ENCODE data around the gene GK2. TPM values are rescaled to one million over a fixed set of nuclear protein-coding genes. Genes with fewer than 3 reads are reported as not detected.

GK2 gene
- total and polyA plus RNA-seq, 2 experiments from 2014 or later: not detected

GRCh38 chr4:79425586-79425985 lies 17.6 kb upstream of the GK2 start:
- no peaks in the 10 kb centered on the region for H3K27me3 ChIP-seq
- no peak for DNase-seq (ENCODE audit: low spot score)
- H3K36me3 ChIP-seq (replicated peaks; ENCODE audit: insufficient read depth, low read depth): no peaks in the 10 kb centered on the region
- no peak overlapping the region for H3K4me2 ChIP-seq
- H3K27ac ChIP-seq: no peak overlapping the region
- TF ChIP-seq EZH2phosphoT487 (IDR thresholded peaks at IDR 0.05; ENCODE audit: low read depth, severe bottlenecking, unreplicated experiment) (no peak), EZH2 (IDR thresholded peaks at IDR 0.05; ENCODE audit: borderline replicate concordance) (no peak)
- no peaks in the 10 kb centered on the region for H3K9me3 ChIP-seq (ENCODE audit: low read depth)
- H3K4me1 ChIP-seq (ENCODE audit: insufficient read depth): no peaks in the 10 kb centered on the region
- no peak overlapping the region for H2AFZ ChIP-seq
- H3K79me2 ChIP-seq: no peaks in the 10 kb centered on the region
- no peaks in the 10 kb centered on the region for H4K20me1 ChIP-seq (ENCODE audit: insufficient read depth, poor library complexity, severe bottlenecking)
- WGBS (ENCODE audit: low lambda C conversion rate, missing lambda C conversion rate): 89% methylated on average over 1 of the region's 1 CpG
- no peaks in the 10 kb centered on the region for H3K9me2 ChIP-seq (replicated peaks; ENCODE audit: insufficient read depth)
- no peak overlapping the region for H3K4me3 ChIP-seq

GRCh38 chr4:79421483-79421882 lies 13.5 kb upstream of the GK2 start:
- Histone ChIP-seq H3K27ac (no peak overlapping the region), H3K27me3 (no peaks in the 10 kb centered on the region), H3K4me1 (ENCODE audit: insufficient read depth) (no peaks in the 10 kb centered on the region), H2AFZ (no peak overlapping the region), H4K20me1 (ENCODE audit: insufficient read depth, poor library complexity, severe bottlenecking) (no peaks in the 10 kb centered on the region), H3K9me3 (ENCODE audit: low read depth) (no peaks in the 10 kb centered on the region), H3K4me2 (no peak overlapping the region), H3K79me2 (no peaks in the 10 kb centered on the region), H3K36me3 (replicated peaks; ENCODE audit: insufficient read depth, low read depth) (no peaks in the 10 kb centered on the region), H3K9me2 (replicated peaks; ENCODE audit: insufficient read depth) (no peaks in the 10 kb centered on the region), H3K4me3 (no peak overlapping the region)
- DNase-seq (ENCODE audit: low spot score): no peak
- 80% methylated on average over 2 of the region's 2 CpGs for WGBS (ENCODE audit: low lambda C conversion rate, missing lambda C conversion rate)
- no peak for TF ChIP-seq EZH2 (IDR thresholded peaks at IDR 0.05; ENCODE audit: borderline replicate concordance)
- TF ChIP-seq EZH2phosphoT487 (IDR thresholded peaks at IDR 0.05; ENCODE audit: low read depth, severe bottlenecking, unreplicated experiment): no peak
- TF ChIP-seq CTCF (IDR thresholded peaks at IDR 0.05; ENCODE audit: poor library complexity): no peak

- H3K79me2 ChIP-seq: no peaks in the 10 kb centered on the region
- no peak overlapping the region for H3K4me2 ChIP-seq
- no peak overlapping the region for H2AFZ ChIP-seq
- H3K4me3 ChIP-seq: no peak overlapping the region
- no peaks in the 10 kb centered on the region for H3K36me3 ChIP-seq (replicated peaks; ENCODE audit: insufficient read depth, low read depth)
- no peaks in the 10 kb centered on the region for H3K9me2 ChIP-seq (replicated peaks; ENCODE audit: insufficient read depth)
- TF ChIP-seq EZH2phosphoT487 (IDR thresholded peaks at IDR 0.05; ENCODE audit: low read depth, severe bottlenecking, unreplicated experiment): no peak
- TF ChIP-seq CTCF (IDR thresholded peaks at IDR 0.05; ENCODE audit: poor library complexity): no peak
- TF ChIP-seq EZH2 (IDR thresholded peaks at IDR 0.05; ENCODE audit: borderline replicate concordance): no peak
- no peaks in the 10 kb centered on the region for H4K20me1 ChIP-seq (ENCODE audit: insufficient read depth, poor library complexity, severe bottlenecking)
- WGBS (ENCODE audit: low lambda C conversion rate, missing lambda C conversion rate): 95% methylated on average over 3 of the region's 3 CpGs
- DNase-seq (ENCODE audit: low spot score): no peak
- H3K4me1 ChIP-seq (ENCODE audit: insufficient read depth): no peaks in the 10 kb centered on the region
- no peaks in the 10 kb centered on the region for H3K27me3 ChIP-seq
- no peaks in the 10 kb centered on the region for H3K9me3 ChIP-seq (ENCODE audit: low read depth)
- H3K27ac ChIP-seq: no peak overlapping the region
Observed at GRCh38 chr4:79413886-79414285, 5.9 kb upstream of the GK2 start.

- Histone ChIP-seq H3K4me1 (ENCODE audit: insufficient read depth) (no peaks in the 10 kb centered on the region), H3K27ac (no peak overlapping the region), H3K27me3 (no peaks in the 10 kb centered on the region), H3K9me3 (ENCODE audit: low read depth) (no peaks in the 10 kb centered on the region), H3K4me3 (no peak overlapping the region), H2AFZ (no peak overlapping the region), H4K20me1 (ENCODE audit: insufficient read depth, poor library complexity, severe bottlenecking) (no peaks in the 10 kb centered on the region), H3K4me2 (no peak overlapping the region), H3K36me3 (replicated peaks; ENCODE audit: insufficient read depth, low read depth) (no peaks in the 10 kb centered on the region), H3K79me2 (no peaks in the 10 kb centered on the region), H3K9me2 (replicated peaks; ENCODE audit: insufficient read depth) (no peaks in the 10 kb centered on the region)
- no peak for DNase-seq (ENCODE audit: low spot score)
- TF ChIP-seq EZH2phosphoT487 (IDR thresholded peaks at IDR 0.05; ENCODE audit: low read depth, severe bottlenecking, unreplicated experiment): no peak
- no peak for TF ChIP-seq CTCF (IDR thresholded peaks at IDR 0.05; ENCODE audit: poor library complexity)
- no peak for TF ChIP-seq EZH2 (IDR thresholded peaks at IDR 0.05; ENCODE audit: borderline replicate concordance)
- WGBS (ENCODE audit: low lambda C conversion rate, missing lambda C conversion rate): 89% methylated on average over 9 of the region's 9 CpGs
Observed at GRCh38 chr4:79413032-79413885, 5.2 kb upstream of the GK2 start.

Data from hepatocyte (in vitro differentiated cells).